Measurements from ENCODE around the gene PRSS38. TPM values are rescaled to one million over a fixed set of nuclear protein-coding genes. Genes with fewer than 3 reads are reported as not detected.
A peak's percentile ranks its signal among the peaks of the same experiment; 100 is the strongest.

PRSS38 gene
- total and polyA plus RNA-seq, 4 donors: not detected

GRCh38 chr1:227884370-227885134 lies 69.1 kb downstream of the PRSS38 start:
- H3K27ac ChIP-seq (ENCODE audit: low read depth in 1 of 2, low read length in 1 of 2): no peak overlapping the region
- DNase-seq (peak in 1 of 3 donors; percentile 11), ATAC-seq (ENCODE audit: insufficient read depth, low FRiP score) (no peak)
- H3K27me3 ChIP-seq (ENCODE audit: control insufficient read depth in 3 of 3, insufficient read depth in 3 of 3, low read length in 2 of 3): no peaks in the 10 kb centered on the region
- H3K36me3 ChIP-seq (ENCODE audit: control insufficient read depth in 4 of 4, insufficient read depth in 4 of 4, low read length in 4 of 4): no peaks in the 10 kb centered on the region
- 90 to 94% methylated on average over 14 to 15 of the region's 15 CpGs for WGBS, 2 donors
- no peak for TF ChIP-seq CTCF (IDR thresholded peaks at IDR 0.05; ENCODE audit: control extremely low read depth, extremely low read depth)
- peaks cover 0 to 2% (median 0%) of the 10 kb centered on the region in 4 donors for H3K9me3 ChIP-seq (ENCODE audit: control insufficient read depth in 4 of 4, insufficient read depth in 3 of 4, low read length in 3 of 4)
- peaks cover 0 to 12% (median 10%) of the 10 kb centered on the region in 5 donors for H3K4me1 ChIP-seq (ENCODE audit: control insufficient read depth in 5 of 5, insufficient read depth in 5 of 5, low read length in 5 of 5)
- no peak overlapping the region for H3K4me3 ChIP-seq
- no peak overlapping the region for H3K9ac ChIP-seq (ENCODE audit: insufficient read depth in 1 of 2, low read length in 2 of 2)

- Histone ChIP-seq H3K9me3 (ENCODE audit: control insufficient read depth in 4 of 4, insufficient read depth in 3 of 4, low read length in 3 of 4) (peaks cover 0 to 2% (median 0%) of the 10 kb centered on the region in 4 donors), H3K27ac (ENCODE audit: low read depth in 1 of 2, low read length in 1 of 2) (no peak overlapping the region), H3K27me3 (ENCODE audit: control insufficient read depth in 3 of 3, insufficient read depth in 3 of 3, low read length in 2 of 3) (no peaks in the 10 kb centered on the region), H3K4me1 (ENCODE audit: control insufficient read depth in 5 of 5, insufficient read depth in 5 of 5, low read length in 5 of 5) (peaks cover 0 to 12% (median 10%) of the 10 kb centered on the region in 5 donors), H3K4me3 (no peak overlapping the region), H3K9ac (ENCODE audit: insufficient read depth in 1 of 2, low read length in 2 of 2) (no peak overlapping the region), H3K36me3 (ENCODE audit: control insufficient read depth in 4 of 4, insufficient read depth in 4 of 4, low read length in 4 of 4) (no peaks in the 10 kb centered on the region)
- ATAC-seq (ENCODE audit: insufficient read depth, low FRiP score) (no peak), DNase-seq (no peak)
- WGBS, 2 donors: 87 to 90% methylated on average over 8 of the region's 8 CpGs
- no peak for TF ChIP-seq CTCF (IDR thresholded peaks at IDR 0.05; ENCODE audit: control extremely low read depth, extremely low read depth)
Observed at GRCh38 chr1:227885135-227885647, 69.7 kb downstream of the PRSS38 start.

GRCh38 chr1:227885648-227886502 lies 70.4 kb downstream of the PRSS38 start:
- peaks cover 0 to 2% (median 0%) of the 10 kb centered on the region in 4 donors for H3K9me3 ChIP-seq (ENCODE audit: control insufficient read depth in 4 of 4, insufficient read depth in 3 of 4, low read length in 3 of 4)
- DNase-seq: peak; percentile 26 to 53 (median 28)
- no peak overlapping the region for H3K9ac ChIP-seq (ENCODE audit: insufficient read depth in 1 of 2, low read length in 2 of 2)
- peak overlapping the region in 1 of 2 donors; percentile 47 for H3K27ac ChIP-seq (ENCODE audit: low read depth in 1 of 2, low read length in 1 of 2)
- ATAC-seq (ENCODE audit: insufficient read depth, low FRiP score): no peak
- H3K4me3 ChIP-seq: no peak overlapping the region
- H3K4me1 ChIP-seq (ENCODE audit: control insufficient read depth in 5 of 5, insufficient read depth in 5 of 5, low read length in 5 of 5): peaks cover 0 to 12% (median 10%) of the 10 kb centered on the region in 5 donors
- no peak for TF ChIP-seq CTCF (IDR thresholded peaks at IDR 0.05; ENCODE audit: control extremely low read depth, extremely low read depth)
- no peaks in the 10 kb centered on the region for H3K36me3 ChIP-seq (ENCODE audit: control insufficient read depth in 4 of 4, insufficient read depth in 4 of 4, low read length in 4 of 4)
- 58 to 62% methylated on average over 14 of the region's 14 CpGs for WGBS, 2 donors
- H3K27me3 ChIP-seq (ENCODE audit: control insufficient read depth in 3 of 3, insufficient read depth in 3 of 3, low read length in 2 of 3): no peaks in the 10 kb centered on the region

Data from lung (tissue), 12 donors.